Effector memory CD4-positive, alpha-beta T cell (primary cell): ENCODE data around the gene IKZF5.

Source experiments
- DNase-seq, 3 donors: peaks; one replicate each; pipeline ENCODE4 v3.0.0-alpha.2; 2020
- H3K27ac ChIP-seq: 2 replicates; pipeline ENCODE4 v1.7.0; 2013; ENCODE audit warnings: mild to moderate bottlenecking, low read length, moderate library complexity; ENCODE audit not compliant: insufficient read depth, poor library complexity, severe bottlenecking
- H3K27me3 ChIP-seq: replicated peaks from 2 replicates; pipeline ENCODE4 v1.7.0; 2013; ENCODE audit warnings: mild to moderate bottlenecking, low read length; ENCODE audit not compliant: insufficient read depth, control insufficient read depth, poor library complexity, severe bottlenecking
- H3K36me3 ChIP-seq: 2 replicates; pipeline ENCODE4 v1.7.0; 2013; ENCODE audit warnings: mild to moderate bottlenecking, low read length, moderate library complexity; ENCODE audit not compliant: control insufficient read depth, insufficient read depth
- H3K4me1 ChIP-seq: 2 replicates; pipeline ENCODE4 v1.7.0; 2013; ENCODE audit warnings: low read length, mild to moderate bottlenecking; ENCODE audit not compliant: control insufficient read depth, insufficient read depth, poor library complexity, severe bottlenecking
- H3K4me3 ChIP-seq: 2 replicates; pipeline ENCODE4 v1.7.0; 2013; ENCODE audit warnings: low read length, low read depth, mild to moderate bottlenecking; ENCODE audit not compliant: insufficient read depth, poor library complexity, severe bottlenecking
- H3K9me3 ChIP-seq: 2 replicates; pipeline ENCODE4 v1.7.0; 2013; ENCODE audit warnings: mild to moderate bottlenecking, low read length, moderate library complexity; ENCODE audit not compliant: control insufficient read depth

IKZF5 gene

DNA sequence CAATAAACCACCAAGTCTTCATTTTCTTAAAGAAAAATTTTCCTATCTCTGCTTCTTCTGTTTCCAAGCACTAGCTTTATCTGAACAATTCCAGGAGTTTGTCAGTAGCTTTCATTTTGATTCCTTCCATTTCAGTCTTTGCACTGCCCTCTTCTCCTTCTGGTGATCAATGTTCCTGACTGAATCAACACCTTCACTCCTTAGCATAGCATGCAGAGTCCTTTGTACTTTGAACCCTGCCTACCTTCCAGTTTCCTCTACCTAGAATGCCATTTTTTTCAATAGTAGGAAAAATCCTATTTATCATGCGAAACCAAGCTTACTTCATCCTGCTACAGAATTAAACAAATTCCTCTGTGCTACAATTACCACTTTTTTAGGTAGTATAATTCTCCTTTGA lies 52.7 kb downstream of the IKZF5 start:
- no peaks in the 10 kb centered on the region for H3K9me3 ChIP-seq
- H3K27ac ChIP-seq: no peak overlapping the region
- H3K27me3 ChIP-seq: no peaks in the 10 kb centered on the region
- H3K4me3 ChIP-seq: no peak overlapping the region
- H3K36me3 ChIP-seq: no peaks in the 10 kb centered on the region
- H3K4me1 ChIP-seq: peaks cover 9% of the 10 kb centered on the region
- DNase-seq: no peak

DNA sequence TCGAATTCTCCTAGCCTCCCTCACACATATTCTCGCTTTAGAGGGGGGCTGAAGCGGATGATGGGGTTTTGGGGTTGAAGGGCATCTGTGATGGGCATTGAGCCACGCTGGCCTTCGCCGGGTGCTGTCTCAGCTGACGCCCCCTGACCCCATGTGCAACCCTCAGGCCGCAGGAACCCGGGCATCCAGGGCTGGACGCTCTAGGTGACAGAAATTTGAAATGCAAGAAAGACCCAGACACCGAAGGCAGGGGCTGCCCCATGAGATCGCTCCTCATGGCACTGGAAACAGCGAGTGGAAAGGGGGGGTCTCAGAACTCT lies 53.9 kb downstream of the IKZF5 start:
- peaks cover 9% of the 10 kb centered on the region for H3K4me1 ChIP-seq
- H3K9me3 ChIP-seq: no peaks in the 10 kb centered on the region
- DNase-seq: no peak
- H3K27me3 ChIP-seq: no peaks in the 10 kb centered on the region
- H3K36me3 ChIP-seq: no peaks in the 10 kb centered on the region
- no peak overlapping the region for H3K27ac ChIP-seq
- peak overlapping the region; percentile 83 for H3K4me3 ChIP-seq

DNA sequence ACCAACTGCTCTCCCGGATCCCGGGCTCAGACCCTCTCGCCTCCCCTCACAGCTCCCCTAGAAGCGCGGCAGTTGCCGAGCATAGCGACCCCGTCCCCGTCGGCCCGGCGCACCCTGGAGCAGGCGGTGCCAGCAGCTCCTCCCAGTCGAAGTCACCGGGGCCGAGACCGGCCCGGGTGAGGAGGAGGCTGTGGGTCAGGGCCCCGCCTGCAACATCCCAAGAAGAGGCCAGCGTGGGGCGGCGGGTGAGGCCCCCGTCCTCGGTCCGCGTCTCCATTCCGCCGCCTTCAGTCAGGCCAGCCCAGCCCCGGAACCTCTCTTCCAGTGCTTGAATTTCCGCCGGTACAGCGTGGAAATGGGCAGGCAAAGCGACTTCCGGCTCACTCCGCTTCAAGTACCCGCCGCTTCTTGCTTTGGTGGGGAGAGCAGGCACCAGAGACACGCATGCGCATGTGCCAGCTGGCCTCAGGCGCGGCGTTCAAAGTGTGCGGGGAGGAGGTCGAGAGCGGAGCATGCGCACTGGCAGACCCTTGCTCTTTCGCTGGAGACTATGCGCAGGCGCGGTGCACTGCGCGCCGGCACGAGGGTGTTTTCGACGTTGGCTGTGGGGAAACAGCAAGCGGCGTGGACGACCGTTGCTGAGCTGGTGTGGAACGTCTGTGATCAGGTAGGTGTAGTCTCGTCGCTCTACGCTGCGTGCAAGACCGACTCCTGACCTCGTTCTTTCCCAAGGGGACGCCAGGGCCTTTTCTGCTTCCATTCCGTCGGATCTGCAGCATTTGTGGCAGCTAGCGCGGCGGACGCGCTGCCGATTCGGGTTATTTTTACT lies 54.5 kb downstream of the IKZF5 start, which contains the start of gene C10orf88:
TSS of gene C10orf88 (minus strand) at position 326 of the 829 bp plus-strand sequence. CDS start at position 277, 49 bp downstream.
- Histone ChIP-seq H3K9me3 (no peaks in the 10 kb centered on the region), H3K4me1 (peaks cover 9% of the 10 kb centered on the region), H3K36me3 (no peaks in the 10 kb centered on the region), H3K27me3 (no peaks in the 10 kb centered on the region), H3K27ac (peak within 1 kb of the TSS; percentile 68), H3K4me3 (peak within 1 kb of the TSS; percentile 83)
- DNase-seq: peak; percentile 95 to 97 (median 97)

- H3K9me3 ChIP-seq: no peaks in the 10 kb centered on the region
- H3K36me3 ChIP-seq: peaks cover 6% of the 10 kb centered on the region
- no peak overlapping the region for H3K4me3 ChIP-seq
- no peak overlapping the region for H3K27ac ChIP-seq
- peaks cover 6% of the 10 kb centered on the region for H3K4me1 ChIP-seq
- no peaks in the 10 kb centered on the region for H3K27me3 ChIP-seq
- DNase-seq: no peak
Observed at GRCh38 chr10:122949296-122949695, 59.3 kb downstream of the IKZF5 start.
